Choroid plexus epithelial cell (primary cell): ENCODE results near the gene BEST1.

Source experiments
- DNase-seq: peaks from one replicate; pipeline ENCODE4 v3.0.0-alpha.2; 2010; ENCODE audit warnings: low read depth
- H3K4me3 ChIP-seq: 2 replicates; pipeline ENCODE4 v1.5.1; 2011; ENCODE audit warnings: low read depth, mild to moderate bottlenecking, control low read depth, low read length, moderate library complexity
- TF ChIP-seq, protein P1 (sequence below): conservative IDR thresholded peaks from 2 replicates; pipeline ENCODE4 v1.5.1; 2011; ENCODE audit warnings: low read depth, mild to moderate bottlenecking, control low read depth, inconsistent platforms, low read length, moderate library complexity

Gene BEST1

DNA sequence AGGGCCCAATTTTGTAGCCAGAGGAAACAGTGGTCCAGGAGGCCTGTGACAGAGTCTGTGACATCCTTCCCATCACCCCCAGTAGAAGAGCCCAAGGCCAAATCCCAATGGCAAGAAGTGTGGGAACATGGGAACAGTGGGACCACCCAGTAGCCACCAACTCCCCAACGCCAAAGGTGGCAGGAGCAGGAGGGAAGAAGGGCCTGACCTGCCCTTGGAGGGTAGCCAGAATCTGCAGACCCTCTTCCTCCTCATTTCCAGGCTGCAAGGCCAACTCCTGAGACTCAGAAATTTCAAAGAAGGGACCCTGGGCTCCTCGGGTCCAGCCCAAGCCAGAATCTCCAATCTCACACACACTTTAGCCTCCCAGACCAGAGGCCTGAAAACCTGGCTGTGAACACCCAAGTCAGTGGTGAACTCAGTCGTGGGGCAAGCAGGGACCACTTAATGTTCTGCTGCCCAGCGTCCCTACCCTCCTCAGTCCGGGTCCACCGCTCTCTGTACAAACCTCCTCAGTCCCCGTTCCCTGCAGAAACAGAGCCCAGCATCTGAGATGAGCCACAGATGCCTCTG lies 38.9 kb upstream of the BEST1 start:
- no peak overlapping the region for H3K4me3 ChIP-seq
- TF ChIP-seq, protein P1, sequence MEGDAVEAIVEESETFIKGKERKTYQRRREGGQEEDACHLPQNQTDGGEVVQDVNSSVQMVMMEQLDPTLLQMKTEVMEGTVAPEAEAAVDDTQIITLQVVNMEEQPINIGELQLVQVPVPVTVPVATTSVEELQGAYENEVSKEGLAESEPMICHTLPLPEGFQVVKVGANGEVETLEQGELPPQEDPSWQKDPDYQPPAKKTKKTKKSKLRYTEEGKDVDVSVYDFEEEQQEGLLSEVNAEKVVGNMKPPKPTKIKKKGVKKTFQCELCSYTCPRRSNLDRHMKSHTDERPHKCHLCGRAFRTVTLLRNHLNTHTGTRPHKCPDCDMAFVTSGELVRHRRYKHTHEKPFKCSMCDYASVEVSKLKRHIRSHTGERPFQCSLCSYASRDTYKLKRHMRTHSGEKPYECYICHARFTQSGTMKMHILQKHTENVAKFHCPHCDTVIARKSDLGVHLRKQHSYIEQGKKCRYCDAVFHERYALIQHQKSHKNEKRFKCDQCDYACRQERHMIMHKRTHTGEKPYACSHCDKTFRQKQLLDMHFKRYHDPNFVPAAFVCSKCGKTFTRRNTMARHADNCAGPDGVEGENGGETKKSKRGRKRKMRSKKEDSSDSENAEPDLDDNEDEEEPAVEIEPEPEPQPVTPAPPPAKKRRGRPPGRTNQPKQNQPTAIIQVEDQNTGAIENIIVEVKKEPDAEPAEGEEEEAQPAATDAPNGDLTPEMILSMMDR: no peak
- no peak for DNase-seq

DNA sequence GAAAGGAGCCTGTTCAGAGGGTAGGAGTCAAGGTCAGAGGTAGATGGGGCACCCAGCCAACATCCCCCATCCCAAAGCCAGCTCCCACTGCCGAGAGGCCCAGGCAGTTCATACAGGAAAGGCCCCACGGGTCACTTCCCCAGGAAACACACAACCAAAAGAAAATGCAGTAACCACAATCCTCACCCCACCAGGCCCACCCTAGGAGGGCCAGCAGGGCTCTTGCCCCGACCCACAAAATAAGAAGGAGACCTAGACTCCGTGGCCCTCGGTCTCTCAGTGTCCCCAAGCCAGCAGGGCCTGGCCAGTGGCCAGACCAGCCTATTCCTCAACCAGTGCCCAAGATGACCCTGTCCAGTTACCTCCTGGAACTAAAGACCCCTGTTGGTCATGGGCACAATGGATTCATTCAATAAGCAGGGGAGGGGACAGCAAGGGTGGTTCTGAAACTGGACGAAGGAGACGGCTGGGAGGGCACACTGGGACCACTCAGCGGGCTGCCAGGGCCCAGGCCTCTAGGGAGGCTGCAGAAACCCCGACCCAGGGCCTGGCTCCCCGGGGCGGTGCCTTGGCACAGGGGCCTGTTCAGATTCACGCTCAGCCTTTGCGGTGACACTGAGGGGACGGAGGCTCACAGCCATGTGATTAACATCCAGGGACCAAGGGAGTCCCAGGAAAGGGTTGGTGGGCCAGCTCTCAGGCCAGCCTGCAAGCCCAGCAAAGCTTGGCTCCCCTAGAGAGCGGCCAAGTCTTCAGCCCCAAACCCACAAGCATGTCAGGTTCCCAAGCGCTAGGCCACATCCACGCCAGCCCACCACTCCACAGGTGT lies 38.2 kb upstream of the BEST1 start:
- H3K4me3 ChIP-seq: no peak overlapping the region
- no peak for DNase-seq
- TF ChIP-seq, protein P1: no peak

DNA sequence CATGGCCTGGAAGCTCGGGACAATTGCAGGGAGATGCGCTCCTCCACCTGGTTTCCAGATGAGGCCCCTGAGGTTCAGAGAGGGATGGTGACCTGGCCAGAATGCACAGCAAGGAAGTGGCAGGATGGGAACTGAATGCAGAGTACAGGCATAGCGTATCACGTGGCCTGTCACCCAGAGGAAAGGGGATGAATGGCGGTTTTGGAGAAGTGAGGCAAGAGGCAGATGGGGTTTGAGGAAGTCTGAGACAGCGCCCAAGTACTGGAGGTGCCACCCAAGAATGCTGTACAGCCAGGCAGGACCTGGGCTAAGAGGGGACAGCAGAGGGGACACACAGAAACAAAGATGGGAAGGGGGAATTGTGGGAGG lies 37.6 kb upstream of the BEST1 start:
- TF ChIP-seq, protein P1: no peak
- DNase-seq: no peak
- no peak overlapping the region for H3K4me3 ChIP-seq

DNA sequence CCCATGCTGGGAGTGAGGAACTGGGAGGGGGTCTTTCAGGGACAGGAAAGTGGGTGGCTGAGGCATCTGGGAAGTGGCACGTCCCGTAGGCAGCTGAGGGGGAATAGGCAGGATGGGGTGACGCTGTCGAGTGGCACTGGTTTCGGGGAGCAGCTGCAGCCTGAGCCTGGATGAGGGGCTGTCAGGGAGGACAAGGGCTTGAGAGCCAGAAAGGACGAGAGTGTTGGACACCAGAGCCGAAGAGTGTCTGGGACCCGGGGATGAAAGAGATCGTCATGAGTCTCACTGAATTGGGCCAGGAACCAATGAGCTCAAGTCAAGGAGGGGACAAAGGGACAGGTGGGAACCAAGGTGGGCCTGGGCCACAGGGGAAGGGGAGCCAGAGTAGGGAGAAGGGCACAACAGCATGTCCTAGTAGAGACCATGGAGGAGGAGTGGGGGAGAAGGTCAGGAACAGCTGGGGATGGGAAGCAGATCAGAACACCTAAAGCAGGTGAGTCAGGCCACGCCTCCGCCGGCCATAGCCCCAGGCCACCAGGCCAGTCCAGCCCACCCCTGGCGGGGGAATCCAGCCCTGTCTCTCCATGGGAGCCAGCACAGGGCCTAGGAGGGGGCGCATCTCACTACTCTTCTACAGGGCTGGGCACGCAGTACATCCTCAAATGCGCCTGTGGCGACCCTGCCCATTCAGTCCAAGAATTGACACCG lies 37.0 kb upstream of the BEST1 start:
- TF ChIP-seq, protein P1: no peak
- DNase-seq: no peak
- H3K4me3 ChIP-seq: no peak overlapping the region

DNA sequence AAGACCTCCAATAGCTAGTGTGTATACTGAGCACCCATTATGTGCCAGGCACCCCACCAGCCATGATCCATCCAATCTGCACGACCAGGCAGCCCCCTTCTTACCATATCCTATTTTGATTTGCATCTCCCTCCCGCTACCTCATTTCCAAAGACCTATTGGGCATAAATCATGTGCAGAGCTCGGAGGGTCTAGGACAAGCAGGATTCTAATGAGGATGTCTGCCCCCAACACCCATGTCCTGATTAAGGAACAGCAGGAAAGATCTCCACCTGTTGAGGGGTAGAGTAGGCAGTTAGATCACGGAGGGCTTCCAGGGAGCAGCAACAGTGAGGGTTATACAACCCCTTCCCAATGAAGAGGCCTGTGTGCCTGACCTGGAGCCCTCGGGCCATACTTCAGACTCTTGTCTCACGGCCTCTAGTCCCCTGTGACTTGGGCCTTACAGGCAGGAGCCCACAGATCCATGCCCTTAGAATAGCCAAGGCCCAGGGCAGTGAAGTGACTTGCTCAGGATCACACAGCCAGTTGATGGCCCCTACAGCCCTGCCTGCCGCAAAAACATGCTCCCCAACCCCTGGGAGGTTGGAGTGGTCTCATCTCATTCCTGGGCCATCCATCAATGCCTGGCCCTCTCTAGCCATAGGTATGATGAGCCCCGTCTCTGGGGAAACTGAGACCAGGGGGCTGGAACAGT lies 36.3 kb upstream of the BEST1 start:
- H3K4me3 ChIP-seq: no peak overlapping the region
- no peak for DNase-seq
- TF ChIP-seq, protein P1: no peak

DNA sequence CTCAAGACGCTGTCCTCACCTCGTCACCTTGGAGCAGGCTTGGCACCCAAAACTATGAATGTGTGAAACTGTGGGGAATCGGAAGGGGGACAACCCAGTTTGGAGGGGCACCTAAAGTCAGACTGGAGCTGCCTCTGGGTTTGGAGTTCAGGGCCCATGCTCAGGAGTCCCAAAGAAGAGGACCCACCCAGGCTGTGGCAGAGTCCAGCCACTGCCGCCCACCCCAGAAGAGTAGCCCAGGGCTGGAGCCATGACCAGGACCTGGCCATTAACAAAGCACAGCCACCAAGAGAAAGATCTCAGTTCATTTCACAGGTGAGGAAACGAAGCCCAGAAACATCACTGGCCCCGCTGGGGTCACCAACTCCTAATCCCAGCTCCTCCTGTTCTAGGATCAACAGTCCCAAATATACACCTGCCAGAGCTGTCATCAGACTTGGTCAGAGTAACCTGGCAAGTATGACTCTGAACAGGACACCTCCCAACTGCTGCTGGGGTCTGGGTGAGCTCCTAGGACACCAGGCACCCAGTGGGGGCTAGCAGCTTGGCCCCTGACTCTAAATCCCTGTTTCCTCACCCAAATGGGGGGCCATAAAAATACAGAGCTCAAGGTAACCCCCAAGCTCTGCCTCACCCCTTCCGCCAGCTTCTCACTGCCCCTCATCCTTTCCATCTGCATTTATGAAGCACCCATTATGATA lies 35.5 kb upstream of the BEST1 start:
- no peak for DNase-seq
- TF ChIP-seq, protein P1: no peak
- H3K4me3 ChIP-seq: no peak overlapping the region
